CD4-positive, CD25-positive, alpha-beta regulatory T cell (primary cell): ENCODE results near the gene GALK1. TPM values are rescaled to one million over a fixed set of nuclear protein-coding genes. Genes with fewer than 3 reads are reported as not detected.

Experiments used
- ATAC-seq, 2 donors: fragments of 150-1000 bp; cut with Tn5 transposase; one replicate each; pipeline ENCODE4 v1.10.0; 2021; ENCODE audit warnings: low read depth in 2 of 2, moderate number of reproducible peaks in 2 of 2, moderate library complexity in 1 of 2
- DNase-seq, 3 donors: peaks; one replicate each; pipeline versions ENCODE4 v3.0.0 to v3.0.0-alpha.2; 2012 to 2022; ENCODE audit warnings: mixed read lengths in 1 of 3
- H3K27ac ChIP-seq: one replicate; pipeline ENCODE4 v1.7.0; 2013; ENCODE audit warnings: mild to moderate bottlenecking, low read length; ENCODE audit not compliant: insufficient read depth, poor library complexity, severe bottlenecking
- H3K27me3 ChIP-seq: one replicate; pipeline ENCODE4 v1.7.0; 2013; ENCODE audit warnings: low read length; ENCODE audit not compliant: control insufficient read depth, insufficient read depth
- H3K36me3 ChIP-seq: one replicate; pipeline ENCODE4 v1.7.0; 2013; ENCODE audit warnings: mild to moderate bottlenecking, low read length, moderate library complexity; ENCODE audit not compliant: control insufficient read depth, insufficient read depth
- H3K4me1 ChIP-seq: 2 replicates; pipeline ENCODE4 v1.7.0; 2013; ENCODE audit warnings: mild to moderate bottlenecking, low read length; ENCODE audit not compliant: insufficient read depth, control insufficient read depth, poor library complexity, severe bottlenecking
- H3K4me3 ChIP-seq: one replicate; pipeline ENCODE4 v1.7.0; 2013; ENCODE audit warnings: low read depth, mild to moderate bottlenecking, low read length, moderate library complexity
- H3K9me3 ChIP-seq, 2 experiments: 1 replicate in 1 of 2; 2 replicates in 1 of 2; pipeline ENCODE4 v1.7.0; 2013; ENCODE audit warnings: low read length in 2 of 2, mild to moderate bottlenecking in 1 of 2, moderate library complexity in 1 of 2; ENCODE audit not compliant: control insufficient read depth in 2 of 2
- H3K27ac Mint-ChIP-seq, 3 donors: one replicate each; pipeline ENCODE4 v1.8.0; 2020 to 2022; ENCODE audit warnings: mild to moderate bottlenecking in 3 of 3, mixed read lengths in 3 of 3, moderate library complexity in 2 of 3
- H3K27me3 Mint-ChIP-seq: one replicate; pipeline ENCODE4 v1.8.0; 2022; ENCODE audit warnings: mild to moderate bottlenecking, mixed read lengths
- H3K36me3 Mint-ChIP-seq: one replicate; pipeline ENCODE4 v1.8.0; 2020; ENCODE audit warnings: mixed read lengths
- H3K4me1 Mint-ChIP-seq, 4 donors: one replicate each; pipeline ENCODE4 v1.8.0; 2020 to 2022; ENCODE audit warnings: mixed read lengths in 4 of 4, mild to moderate bottlenecking in 1 of 4
- H3K4me3 Mint-ChIP-seq, 4 donors: one replicate each; pipeline ENCODE4 v1.8.0; 2020 to 2022; ENCODE audit warnings: mild to moderate bottlenecking in 4 of 4, mixed read lengths in 4 of 4, moderate library complexity in 3 of 4
- H3K9me3 Mint-ChIP-seq, 7 donors: one replicate each; pipeline ENCODE4 v1.8.0; 2020 to 2022; ENCODE audit warnings: mixed read lengths in 7 of 7, mild to moderate bottlenecking in 3 of 7, moderate library complexity in 2 of 7
- polyA plus RNA-seq, 4 donors: library from polyadenylated mRNA; unstranded; fragments of 300-500 nt; fragmentation: Illumina TruSeq; gene quantifications; one replicate each; pipeline ENCODE4 v1.2.3, GENCODE V29; 2021
- total RNA-seq: library from RNA; stranded (reverse); gene quantifications from one replicate; pipeline ENCODE4 v1.2.3, GENCODE V29; 2022

GALK1 gene
- total and polyA plus RNA-seq, 5 donors from 2014 or later: 9.1 to 24.3 (median 19.6) TPM

- no peak for ATAC-seq
- H3K27me3 Mint-ChIP-seq: peaks cover 10% of the 10 kb centered on the region
- Histone ChIP-seq H3K27me3 (no peaks in the 10 kb centered on the region), H3K36me3 (no peaks in the 10 kb centered on the region), H3K4me3 (no peak overlapping the region), H3K4me1 (peaks cover 23% of the 10 kb centered on the region), H3K27ac (no peak overlapping the region), H3K9me3 (no peaks in the 10 kb centered on the region)
- no peaks in the 10 kb centered on the region for H3K9me3 Mint-ChIP-seq
- no peaks in the 10 kb centered on the region for H3K36me3 Mint-ChIP-seq
- H3K4me3 Mint-ChIP-seq: peak overlapping the region in 3 of 4 donors; percentile 71 to 90 (median 74)
- no peak for DNase-seq
- peak overlapping the region in 2 of 3 donors; percentile 65 to 84 for H3K27ac Mint-ChIP-seq
- H3K4me1 Mint-ChIP-seq: peaks cover 0 to 24% (median 13%) of the 10 kb centered on the region in 4 donors
Measured at GRCh38 chr17:75754378-75755204, 10.4 kb downstream of the GALK1 start.

- Histone ChIP-seq H3K4me1 (peaks cover 24% of the 10 kb centered on the region), H3K9me3 (no peaks in the 10 kb centered on the region), H3K27ac (no peak overlapping the region), H3K36me3 (no peaks in the 10 kb centered on the region), H3K4me3 (no peak overlapping the region), H3K27me3 (no peaks in the 10 kb centered on the region)
- ATAC-seq: peak; percentile 80 to 83
- Mint-ChIP-seq H3K9me3 (no peaks in the 10 kb centered on the region), H3K36me3 (no peaks in the 10 kb centered on the region), H3K4me3 (peak overlapping the region; percentile 52 to 83 (median 61)), H3K4me1 (peaks cover 0 to 25% (median 13%) of the 10 kb centered on the region in 4 donors), H3K27me3 (peaks cover 11% of the 10 kb centered on the region), H3K27ac (no peak overlapping the region)
- DNase-seq: peak; percentile 60 to 72 (median 71)
Measured at GRCh38 chr17:75753514-75754377, 11.2 kb downstream of the GALK1 start.

- Mint-ChIP-seq H3K27ac (peak overlapping the region in 1 of 3 donors; percentile 25), H3K4me1 (peaks cover 0 to 25% (median 13%) of the 10 kb centered on the region in 4 donors), H3K27me3 (peaks cover 11% of the 10 kb centered on the region), H3K36me3 (peaks cover under 1% of the 10 kb centered on the region), H3K9me3 (no peaks in the 10 kb centered on the region), H3K4me3 (peak overlapping the region; percentile 52 to 83 (median 61))
- DNase-seq: peak in 1 of 3 donors; percentile 33
- no peak for ATAC-seq
- H3K27ac ChIP-seq: no peak overlapping the region
- no peak overlapping the region for H3K4me3 ChIP-seq
- H3K27me3 ChIP-seq: no peaks in the 10 kb centered on the region
- H3K9me3 ChIP-seq: no peaks in the 10 kb centered on the region
- no peaks in the 10 kb centered on the region for H3K36me3 ChIP-seq
- H3K4me1 ChIP-seq: peaks cover 25% of the 10 kb centered on the region
Measured at GRCh38 chr17:75752802-75753513, 12.0 kb downstream of the GALK1 start.

GRCh38 chr17:75752405-75752709 lies 12.6 kb downstream of the GALK1 start:
- Histone ChIP-seq H3K36me3 (no peaks in the 10 kb centered on the region), H3K4me1 (peaks cover 30% of the 10 kb centered on the region), H3K4me3 (no peak overlapping the region), H3K27ac (no peak overlapping the region), H3K27me3 (no peaks in the 10 kb centered on the region), H3K9me3 (no peaks in the 10 kb centered on the region)
- H3K4me3 Mint-ChIP-seq: peak overlapping the region in 1 of 4 donors; percentile 22
- H3K27ac Mint-ChIP-seq: no peak overlapping the region
- H3K9me3 Mint-ChIP-seq: no peaks in the 10 kb centered on the region
- ATAC-seq (no peak), DNase-seq (no peak)
- peaks cover 0 to 30% (median 18%) of the 10 kb centered on the region in 4 donors for H3K4me1 Mint-ChIP-seq
- H3K36me3 Mint-ChIP-seq: peaks cover 4% of the 10 kb centered on the region
- peaks cover 11% of the 10 kb centered on the region for H3K27me3 Mint-ChIP-seq

GRCh38 chr17:75751676-75752404 lies 13.2 kb downstream of the GALK1 start:
- Mint-ChIP-seq H3K9me3 (no peaks in the 10 kb centered on the region), H3K4me3 (peak overlapping the region in 1 of 4 donors; percentile 78), H3K27me3 (peaks cover 11% of the 10 kb centered on the region), H3K27ac (no peak overlapping the region), H3K4me1 (peaks cover 0 to 30% (median 18%) of the 10 kb centered on the region in 4 donors), H3K36me3 (peaks cover 4% of the 10 kb centered on the region)
- H3K4me3 ChIP-seq: no peak overlapping the region
- H3K36me3 ChIP-seq: no peaks in the 10 kb centered on the region
- ATAC-seq (no peak), DNase-seq (no peak)
- H3K27me3 ChIP-seq: no peaks in the 10 kb centered on the region
- no peaks in the 10 kb centered on the region for H3K9me3 ChIP-seq
- H3K27ac ChIP-seq: no peak overlapping the region
- peaks cover 30% of the 10 kb centered on the region for H3K4me1 ChIP-seq

GRCh38 chr17:75750661-75751423 lies 14.2 kb downstream of the GALK1 start:
- H3K4me1 ChIP-seq: peaks cover 30% of the 10 kb centered on the region
- no peak overlapping the region for H3K27ac ChIP-seq
- H3K27me3 ChIP-seq: no peaks in the 10 kb centered on the region
- H3K36me3 ChIP-seq: no peaks in the 10 kb centered on the region
- Mint-ChIP-seq H3K9me3 (no peaks in the 10 kb centered on the region), H3K27me3 (peaks cover 11% of the 10 kb centered on the region), H3K4me1 (peaks cover 0 to 28% (median 18%) of the 10 kb centered on the region in 4 donors), H3K27ac (no peak overlapping the region), H3K36me3 (peaks cover 4% of the 10 kb centered on the region), H3K4me3 (peak overlapping the region in 1 of 4 donors; percentile 74)
- H3K4me3 ChIP-seq: no peak overlapping the region
- no peak for DNase-seq
- ATAC-seq: no peak
- H3K9me3 ChIP-seq: no peaks in the 10 kb centered on the region
